Activated CD8-positive, alpha-beta memory T cell treated with anti-CD3 and anti-CD28 coated beads, Interleukin-2, amount 50 U/mL, for 24 hours (primary cell): ENCODE data around the gene LACC1.

Source experiments
- DNase-seq: peaks from one replicate; pipeline ENCODE4 v3.0.0-alpha.2; 2020; ENCODE audit errors: extremely low read depth

The LACC1 gene

GRCh38 chr13:43879755-43880181 lies at the start of gene LACC1:
TSS of gene LACC1 (plus strand) at chr13:43879904. CDS start at chr13:43880986, 1,082 bp downstream.
- DNase-seq = no peak

- no peak for DNase-seq
These were observed 49.2 kb upstream of the LACC1 start for GRCh38 chr13:43830497-43830881.

- no peak for DNase-seq
These were observed 48.6 kb upstream of the LACC1 start for GRCh38 chr13:43831088-43831487.

- no peak for DNase-seq
These were observed 44.0 kb upstream of the LACC1 start for GRCh38 chr13:43835701-43836100.

GRCh38 chr13:43838909-43839308 lies 40.8 kb upstream of the LACC1 start:
- no peak for DNase-seq

- no peak for DNase-seq
These were observed 33.1 kb upstream of the LACC1 start for GRCh38 chr13:43846496-43847158.

- no peak for DNase-seq
These were observed 31.6 kb upstream of the LACC1 start for GRCh38 chr13:43848001-43848649.

GRCh38 chr13:43850873-43851272 lies 28.8 kb upstream of the LACC1 start:
- no peak for DNase-seq

GRCh38 chr13:43852923-43853404 lies 26.7 kb upstream of the LACC1 start:
- no peak for DNase-seq

GRCh38 chr13:43861863-43862262 lies 17.8 kb upstream of the LACC1 start:
- no peak for DNase-seq

GRCh38 chr13:43864921-43865320 lies 14.8 kb upstream of the LACC1 start:
- no peak for DNase-seq

- no peak for DNase-seq
These were observed 13.8 kb upstream of the LACC1 start for GRCh38 chr13:43865892-43866291.

GRCh38 chr13:43872181-43872580 lies 7.5 kb upstream of the LACC1 start:
- DNase-seq = no peak

- DNase-seq = no peak
These were observed 5.1 kb upstream of the LACC1 start for GRCh38 chr13:43874504-43875092.

GRCh38 chr13:43876366-43876765 lies 3.3 kb upstream of the LACC1 start:
- DNase-seq = no peak

- DNase-seq = no peak
These were observed 2.4 kb upstream of the LACC1 start for GRCh38 chr13:43877326-43877725.

GRCh38 chr13:43877766-43878165 lies 1.9 kb upstream of the LACC1 start:
- DNase-seq = no peak

- peak; percentile 39 for DNase-seq
These were observed 581 bp upstream of the LACC1 start, which contains the start of gene CCDC122 for GRCh38 chr13:43878892-43879754. TSS of gene CCDC122 (minus strand) at chr13:43879740. CDS start at chr13:43869376, 10,364 bp downstream.

GRCh38 chr13:43880214-43880855 lies 631 bp downstream of the LACC1 start:
- no peak for DNase-seq

GRCh38 chr13:43880926-43881325 lies 1.2 kb downstream of the LACC1 start:
- no peak for DNase-seq

- no peak for DNase-seq
These were observed 1.9 kb downstream of the LACC1 start for GRCh38 chr13:43881580-43881979.
